Measurements from ENCODE around the gene HADHA.

The HADHA gene

GRCh38 chr2:26243470-26244308, 743 bp downstream of the HADHA start:
- no peak for DNase-seq

GRCh38 chr2:26241928-26242436, 2.5 kb downstream of the HADHA start:
- no peak for DNase-seq

GRCh38 chr2:26238311-26238958, 6.0 kb downstream of the HADHA start:
- DNase-seq = no peak

- no peak for DNase-seq
These were observed 6.6 kb downstream of the HADHA start for GRCh38 chr2:26237868-26238267.

GRCh38 chr2:26235089-26235488, 9.3 kb downstream of the HADHA start:
- DNase-seq = no peak

- DNase-seq = no peak
These were observed 13.6 kb downstream of the HADHA start for GRCh38 chr2:26230806-26231205.

GRCh38 chr2:26229595-26229994, 14.8 kb downstream of the HADHA start:
- no peak for DNase-seq

GRCh38 chr2:26224095-26224494, 20.3 kb downstream of the HADHA start:
- DNase-seq = no peak

GRCh38 chr2:26223018-26223417, 21.4 kb downstream of the HADHA start:
- DNase-seq = no peak

- DNase-seq = no peak
These were observed 26.7 kb downstream of the HADHA start for GRCh38 chr2:26217720-26218119.

GRCh38 chr2:26216587-26216986, 27.8 kb downstream of the HADHA start:
- DNase-seq = no peak

- no peak for DNase-seq
These were observed 28.6 kb downstream of the HADHA start for GRCh38 chr2:26215833-26216232.

GRCh38 chr2:26214759-26215158, 29.7 kb downstream of the HADHA start:
- no peak for DNase-seq

- DNase-seq = no peak
These were observed 32.4 kb downstream of the HADHA start for GRCh38 chr2:26212011-26212410.

GRCh38 chr2:26203906-26204305, 40.5 kb downstream of the HADHA start:
- DNase-seq = no peak

GRCh38 chr2:26202981-26203490, 41.4 kb downstream of the HADHA start:
- no peak for DNase-seq

- no peak for DNase-seq
These were observed 46.9 kb downstream of the HADHA start for GRCh38 chr2:26197516-26197915.

GRCh38 chr2:26196683-26197418, 47.6 kb downstream of the HADHA start:
- no peak for DNase-seq

GRCh38 chr2:26195040-26195984, 49.1 kb downstream of the HADHA start:
- DNase-seq = no peak

GRCh38 chr2:26193578-26194231, 50.7 kb downstream of the HADHA start:
- no peak for DNase-seq

Measured in CD4-positive, alpha-beta T cell treated with Interleukin-17A for 4 hours (primary cell).